ENCODE data around the gene LRSAM1.
"Not testable (repeated sequence)": the region's sequence is repeated elsewhere in the genome, so short reads cannot be mapped to it uniquely, and the experiment has no call there.

LRSAM1 gene

DNA sequence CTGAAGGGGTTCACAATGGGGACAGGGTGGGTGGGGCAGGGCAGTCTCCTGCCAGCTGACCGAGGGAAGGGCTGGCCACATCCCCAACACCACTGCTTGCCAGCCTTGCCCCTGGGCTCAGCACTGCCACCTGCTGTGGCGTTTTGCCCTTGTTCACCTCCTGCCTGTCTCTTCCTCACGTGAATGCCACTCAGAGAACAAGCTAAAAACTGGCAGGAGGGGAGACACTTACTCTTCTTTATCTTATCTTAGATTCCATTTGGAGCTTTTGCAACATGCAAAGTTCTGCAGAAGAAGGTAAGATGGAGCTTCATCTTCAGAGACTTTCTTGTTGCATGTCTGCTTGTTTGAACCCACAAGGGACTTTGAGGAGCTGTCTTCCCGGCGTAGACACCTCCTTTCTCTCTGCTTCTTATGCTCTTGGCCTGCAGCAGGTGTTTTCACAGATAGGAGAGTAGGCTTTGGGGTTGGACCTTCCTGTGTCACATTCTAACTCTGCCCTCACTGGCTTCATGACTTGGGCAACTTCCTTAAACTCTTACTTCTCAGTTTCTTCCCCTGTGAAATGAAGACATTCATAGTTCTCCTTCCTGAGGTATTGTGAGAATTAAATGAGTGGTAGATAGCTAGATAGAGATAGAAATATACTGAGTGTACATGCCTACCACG, 4.1 kb downstream of the LRSAM1 start:
- DNase-seq (ENCODE audit: low read depth in 1 of 2, low spot score in 1 of 2), result peak in 1 of 2 donors; percentile 32

DNA sequence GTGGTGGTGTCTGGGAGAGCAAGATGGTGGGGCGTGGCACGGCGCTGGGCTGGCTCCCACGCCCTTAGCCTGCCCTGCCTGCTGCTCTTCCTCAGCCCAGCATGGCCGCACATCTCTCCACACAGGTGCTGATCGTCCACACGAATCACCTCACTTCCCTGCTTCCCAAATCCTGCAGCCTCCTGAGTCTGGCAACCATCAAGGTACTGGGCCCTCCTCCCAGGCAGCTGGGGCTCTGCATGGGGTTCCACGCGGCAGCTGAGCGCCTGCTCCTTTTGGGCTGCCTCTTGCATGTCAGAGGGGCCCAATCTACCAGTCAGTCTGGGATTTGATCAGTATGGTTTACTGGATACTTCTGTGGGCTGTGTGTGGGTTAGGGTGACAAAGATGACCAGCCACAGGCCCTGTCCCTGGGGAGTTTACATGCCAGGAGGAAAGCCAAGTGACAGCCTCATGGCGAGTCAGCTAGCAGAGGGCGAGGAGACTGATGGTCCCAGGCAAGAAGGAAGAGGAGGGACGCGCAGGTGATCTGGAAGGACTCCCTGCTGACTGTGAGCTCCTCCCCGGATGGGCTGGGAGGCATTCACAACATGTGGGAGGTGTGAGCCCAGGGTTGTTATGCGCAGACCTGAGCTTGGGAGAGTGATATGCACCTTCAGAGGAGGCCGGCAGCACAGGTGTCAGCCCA, 6.0 kb downstream of the LRSAM1 start:
- DNase-seq (ENCODE audit: low read depth in 1 of 2, low spot score in 1 of 2), result no peak

DNA sequence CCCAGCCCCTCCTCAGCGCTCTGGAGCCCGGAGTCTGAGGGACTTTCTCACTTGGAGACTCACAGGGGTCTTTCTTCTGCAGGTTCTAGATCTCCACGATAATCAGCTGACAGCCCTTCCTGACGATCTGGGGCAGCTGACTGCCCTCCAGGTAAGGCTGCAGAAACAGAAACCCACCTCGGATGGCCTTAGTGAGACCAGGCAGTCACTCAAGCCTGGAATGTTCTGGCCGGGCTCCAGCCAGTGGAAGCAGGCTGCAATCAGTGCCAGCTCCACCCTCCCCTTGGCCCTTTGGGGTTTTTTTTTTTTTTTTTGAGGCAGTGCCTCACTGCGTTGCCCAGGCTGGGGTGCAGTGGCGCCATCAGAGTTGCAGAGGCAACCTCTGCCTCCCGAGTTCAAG, 7.6 kb downstream of the LRSAM1 start:
- DNase-seq (ENCODE audit: low read depth in 1 of 2, low spot score in 1 of 2), result no peak

DNA sequence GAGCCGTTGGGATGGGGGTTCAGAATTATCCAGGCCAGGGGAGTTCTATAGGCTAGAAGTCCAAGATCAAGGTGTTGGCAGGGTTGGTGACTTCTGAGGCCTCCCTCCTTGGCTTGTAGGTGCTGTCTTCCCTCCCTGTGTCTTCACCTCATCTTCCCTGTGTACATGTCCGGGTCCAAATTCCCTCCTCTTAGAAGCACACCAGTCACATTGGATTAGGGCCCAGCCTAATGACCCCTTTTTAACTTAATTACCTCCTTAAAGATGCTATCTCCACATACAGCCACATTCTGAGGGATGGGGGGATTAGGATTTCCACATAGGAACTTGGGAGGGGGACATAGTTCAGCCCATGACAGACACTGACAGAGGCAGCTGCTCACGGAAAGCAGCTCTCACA, 12.1 kb downstream of the LRSAM1 start:
- DNase-seq (ENCODE audit: low read depth in 1 of 2, low spot score in 1 of 2), result no peak

DNA sequence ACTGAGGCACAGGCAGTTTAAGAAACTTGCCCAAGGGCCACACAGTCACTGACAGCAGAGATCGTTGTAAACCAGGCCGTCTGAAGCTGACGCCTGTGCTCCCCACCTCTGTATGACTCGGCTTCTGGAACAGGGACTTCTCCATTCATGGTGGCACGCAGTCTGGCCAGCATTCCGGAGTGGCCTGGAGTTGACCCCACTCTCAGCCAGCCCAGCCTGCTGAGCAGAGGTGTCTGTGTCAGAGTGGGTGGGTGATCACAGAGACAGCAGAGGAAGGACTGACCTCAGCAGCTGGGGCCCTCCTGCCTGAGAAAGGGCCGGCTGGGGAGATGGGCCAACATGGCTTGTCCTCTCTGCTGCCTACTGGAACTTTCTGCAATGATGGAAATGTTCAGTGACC, 12.6 kb downstream of the LRSAM1 start:
- no peak for DNase-seq (ENCODE audit: low read depth in 1 of 2, low spot score in 1 of 2)

DNA sequence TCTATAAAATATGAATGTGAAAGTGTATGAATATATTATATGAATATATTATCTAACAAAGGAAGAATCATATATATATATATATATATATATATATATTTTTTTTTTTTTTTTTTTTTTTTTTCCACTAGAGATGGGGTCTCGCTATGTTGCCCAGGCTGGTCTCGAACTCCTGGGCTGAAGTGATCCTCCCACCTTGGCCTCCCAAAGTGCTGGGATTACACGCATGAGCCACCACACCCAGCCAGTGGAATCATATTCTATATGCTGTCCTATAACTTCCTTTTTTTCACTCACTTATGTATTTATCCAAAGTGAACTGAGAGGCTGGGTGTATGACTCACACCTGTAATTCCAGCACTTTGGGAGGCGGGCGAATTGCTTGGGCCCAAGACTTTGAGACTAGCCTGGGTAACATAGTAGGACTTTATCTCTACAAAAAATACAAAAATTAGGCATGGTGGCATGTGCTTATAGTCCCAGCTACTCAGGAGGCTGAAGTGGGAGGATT, 15.2 kb downstream of the LRSAM1 start:
- not testable (repeated sequence) for DNase-seq (ENCODE audit: low read depth in 1 of 2, low spot score in 1 of 2)

DNA sequence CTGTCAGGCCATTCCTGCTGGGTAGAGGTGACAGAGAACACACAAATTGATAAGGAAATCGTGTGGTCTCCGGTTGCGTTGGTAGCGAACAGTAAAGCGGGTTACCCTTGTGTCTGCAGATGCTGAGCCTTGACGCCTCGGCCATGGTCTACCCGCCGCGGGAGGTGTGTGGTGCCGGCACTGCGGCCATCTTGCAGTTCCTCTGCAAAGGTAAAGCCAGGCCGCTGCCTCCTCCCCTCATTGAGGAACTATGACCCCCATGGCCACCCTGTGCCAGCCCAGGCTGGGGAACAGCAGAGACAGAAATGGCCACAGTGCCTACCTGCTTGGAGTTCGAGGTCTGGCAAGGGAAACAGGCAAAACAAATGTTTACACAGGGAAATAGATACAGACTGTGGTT, 16.3 kb downstream of the LRSAM1 start:
- DNase-seq (ENCODE audit: low read depth in 1 of 2, low spot score in 1 of 2), result no peak

DNA sequence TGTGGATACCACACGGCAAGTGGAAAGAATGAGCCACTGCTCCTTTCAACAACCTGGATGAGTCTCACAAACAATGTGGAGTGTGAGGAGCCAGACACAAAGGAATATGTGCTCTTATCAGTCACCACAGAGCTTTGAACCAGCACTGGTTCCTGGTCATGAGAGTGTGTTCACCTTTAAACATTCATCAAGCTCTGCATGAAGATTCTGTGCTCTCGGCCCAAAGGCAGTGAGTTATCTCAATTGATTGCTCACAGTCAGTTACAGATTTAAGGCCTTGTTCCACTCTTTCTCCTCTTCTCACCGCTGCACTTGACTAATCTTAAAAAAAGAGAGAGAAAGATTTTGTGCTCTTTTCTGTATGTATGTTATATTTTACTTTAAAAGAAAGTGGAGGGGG, 19.4 kb downstream of the LRSAM1 start:
- DNase-seq (ENCODE audit: low read depth in 1 of 2, low spot score in 1 of 2), result no peak

DNA sequence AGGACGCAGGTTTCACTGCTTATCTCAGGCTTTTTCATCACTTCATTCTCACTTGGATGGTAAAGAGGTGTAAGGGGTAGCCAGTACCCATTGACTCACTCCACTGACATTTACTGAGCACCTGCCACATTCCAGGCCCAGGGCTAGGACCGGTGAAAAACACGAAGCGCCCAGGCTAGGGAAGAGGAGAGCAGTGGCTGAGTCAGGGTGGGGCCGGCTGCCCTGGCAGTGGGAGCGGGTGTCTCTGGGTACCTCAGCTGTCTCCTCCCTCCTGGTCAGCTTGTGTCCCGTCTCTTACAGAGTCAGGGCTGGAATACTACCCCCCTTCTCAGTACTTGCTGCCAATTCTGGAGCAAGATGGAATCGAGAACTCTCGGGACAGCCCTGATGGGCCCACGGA, 22.2 kb downstream of the LRSAM1 start:
- DNase-seq (ENCODE audit: low read depth in 1 of 2, low spot score in 1 of 2), result no peak

DNA sequence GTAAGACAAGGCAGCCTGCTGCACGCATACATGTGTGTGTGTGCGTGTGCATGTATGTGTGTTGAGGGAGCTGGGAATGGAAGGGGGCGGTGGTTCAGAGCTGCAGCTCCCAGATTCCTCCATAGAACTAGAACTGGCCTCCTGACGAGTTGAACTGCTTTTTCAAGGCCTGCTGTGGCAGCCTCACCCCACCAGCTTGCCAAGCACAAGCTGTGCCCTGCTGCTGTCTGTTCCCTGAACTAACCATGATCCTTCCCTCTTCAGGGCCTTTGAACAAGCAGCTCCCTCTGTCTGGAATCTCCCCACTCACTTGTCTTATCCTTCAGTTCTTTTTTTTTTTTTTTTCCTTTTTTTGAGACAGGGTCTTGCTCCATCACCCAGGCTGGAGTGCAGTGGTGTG, 22.6 kb downstream of the LRSAM1 start:
- no peak for DNase-seq (ENCODE audit: low read depth in 1 of 2, low spot score in 1 of 2)

DNA sequence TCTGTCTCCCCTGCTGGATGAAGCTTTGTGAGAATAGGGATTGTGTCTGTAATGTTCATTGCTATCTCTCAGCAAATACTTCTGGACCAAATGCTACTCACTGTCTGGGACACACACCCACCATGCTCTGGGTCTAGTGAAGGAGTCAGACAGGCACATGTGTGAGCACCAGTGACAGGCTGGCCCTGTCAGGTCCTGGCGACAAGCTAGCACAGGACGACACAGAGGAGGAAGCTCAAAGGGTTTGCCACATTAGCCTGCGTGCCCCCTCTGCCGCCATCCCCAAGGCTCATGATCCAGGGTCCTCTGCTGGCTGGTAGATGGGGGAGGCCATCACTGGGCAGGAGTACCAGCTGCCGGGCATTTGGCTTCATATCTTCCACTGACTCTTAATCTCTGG, 23.3 kb downstream of the LRSAM1 start:
- no peak for DNase-seq (ENCODE audit: low read depth in 1 of 2, low spot score in 1 of 2)

DNA sequence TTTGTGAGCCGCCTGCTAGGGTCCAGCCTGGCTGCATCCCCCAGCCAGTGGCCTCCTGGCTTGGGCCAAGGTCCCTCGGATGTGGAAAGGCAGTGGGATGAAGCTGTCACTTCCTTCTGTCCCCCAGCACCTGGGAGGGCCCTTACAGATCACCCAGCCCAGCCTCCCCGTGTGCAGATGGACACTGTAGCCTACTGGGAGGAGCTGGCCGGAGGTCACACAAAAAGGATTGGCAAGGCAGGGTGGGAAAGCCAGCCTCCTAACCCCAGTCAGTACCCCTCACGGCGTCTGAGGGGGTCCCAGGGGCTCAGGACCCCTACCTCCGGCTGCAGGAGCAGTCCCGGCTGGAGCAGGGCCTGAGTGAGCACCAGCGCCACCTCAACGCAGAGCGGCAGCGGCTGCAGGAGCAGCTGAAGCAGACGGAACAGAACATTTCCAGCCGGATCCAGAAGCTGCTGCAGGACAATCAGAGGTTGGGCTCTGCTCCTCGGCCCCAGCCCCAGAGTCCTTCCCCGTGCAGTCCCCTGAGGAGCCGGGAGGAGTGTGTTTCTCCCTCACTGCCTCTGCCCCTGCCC, 28.3 kb downstream of the LRSAM1 start:
- no peak for DNase-seq (ENCODE audit: low read depth in 1 of 2, low spot score in 1 of 2)

DNA sequence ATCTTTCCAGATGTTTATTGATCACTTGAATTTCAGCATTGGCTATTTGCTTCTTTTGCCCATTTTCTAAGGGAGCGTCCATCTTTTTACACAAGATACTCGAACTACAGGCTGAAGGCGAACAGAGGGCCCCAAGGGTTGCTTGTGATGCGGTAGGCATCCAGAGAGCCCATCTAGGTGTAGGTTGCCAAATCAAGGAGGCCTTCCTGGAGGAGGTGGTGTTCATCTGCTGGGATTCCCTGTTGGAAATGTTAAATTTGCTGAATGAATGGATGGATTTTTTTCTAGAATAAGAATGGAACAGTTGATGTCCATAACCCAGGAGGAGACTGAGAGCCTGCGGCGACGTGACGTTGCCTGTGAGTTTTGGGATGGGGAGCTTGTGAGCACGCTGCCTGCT, 31.4 kb downstream of the LRSAM1 start:
- no peak for DNase-seq (ENCODE audit: low read depth in 1 of 2, low spot score in 1 of 2)

DNA sequence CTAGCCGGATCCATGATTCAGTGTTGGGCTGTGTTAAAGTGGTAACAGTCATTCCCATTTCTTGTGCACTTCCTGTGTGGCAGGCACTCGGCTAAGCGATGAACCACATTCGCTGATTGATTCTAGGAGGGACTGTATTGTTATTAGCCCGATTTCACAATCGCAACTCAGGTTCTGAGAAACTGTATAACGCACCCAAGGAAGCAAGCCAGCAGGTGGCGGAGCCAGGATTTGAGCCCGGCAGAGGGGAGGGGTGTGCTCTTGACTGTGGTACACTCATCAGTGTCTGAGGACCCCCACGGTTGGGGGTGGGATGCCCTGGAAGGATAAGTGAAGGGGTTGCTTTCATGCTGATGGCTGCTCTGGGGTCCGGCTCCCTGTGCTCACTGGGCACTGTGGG, 34.7 kb downstream of the LRSAM1 start:
- DNase-seq (ENCODE audit: low read depth in 1 of 2, low spot score in 1 of 2), result no peak

DNA sequence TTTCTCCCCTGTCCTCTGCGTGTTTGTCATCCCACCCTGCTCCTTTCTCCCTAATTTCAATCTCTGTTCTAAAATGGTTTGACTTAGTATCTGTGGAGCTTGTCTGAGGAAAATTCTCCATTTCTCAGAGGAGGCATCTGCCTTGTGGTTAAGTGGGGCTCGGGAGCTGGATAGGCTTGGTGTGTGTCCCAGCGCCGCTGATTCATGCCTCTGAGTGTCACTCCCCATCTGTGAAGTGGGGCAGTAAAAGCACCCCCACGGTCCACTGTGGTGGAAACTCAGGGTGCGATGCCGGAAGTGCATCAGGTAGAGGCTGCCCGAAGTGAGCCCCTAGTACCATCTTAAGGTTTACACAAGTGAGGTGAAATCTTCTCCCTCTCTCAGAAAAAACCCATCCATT, 37.6 kb downstream of the LRSAM1 start:
- no peak for DNase-seq (ENCODE audit: low read depth in 1 of 2, low spot score in 1 of 2)

DNA sequence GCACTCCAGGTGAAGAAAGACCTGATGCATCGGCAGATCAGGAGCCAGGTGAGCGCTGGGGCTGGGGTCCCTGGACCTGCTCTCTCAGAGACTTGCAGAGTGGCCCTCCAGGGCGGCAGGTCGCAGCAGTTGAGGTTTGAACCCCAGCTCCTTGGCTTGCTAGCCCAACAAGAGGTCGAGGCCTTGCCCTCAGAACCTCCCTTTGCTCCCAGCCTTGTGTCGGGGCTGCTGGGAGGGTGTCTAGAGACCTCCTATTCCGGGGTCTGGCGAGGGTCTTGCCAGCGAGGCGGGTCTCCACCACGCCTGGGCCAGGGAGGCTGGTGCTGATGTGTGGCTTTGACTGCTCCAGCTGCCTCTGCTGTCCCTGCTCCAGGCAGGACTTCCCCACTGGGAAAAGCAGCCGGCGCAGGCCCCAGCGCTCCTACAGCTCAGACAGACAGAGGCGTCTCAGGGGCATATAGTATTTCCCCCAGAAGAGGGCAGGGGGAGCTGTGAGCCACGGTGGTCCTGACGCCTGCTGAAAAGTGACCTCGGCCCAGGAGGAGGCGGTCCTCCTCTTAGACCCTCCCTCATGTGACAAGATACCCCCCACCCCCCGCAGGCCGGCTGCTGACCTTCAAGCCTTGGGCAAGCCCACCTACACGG, 38.3 kb downstream of the LRSAM1 start:
- no peak for DNase-seq (ENCODE audit: low read depth in 1 of 2, low spot score in 1 of 2)

DNA sequence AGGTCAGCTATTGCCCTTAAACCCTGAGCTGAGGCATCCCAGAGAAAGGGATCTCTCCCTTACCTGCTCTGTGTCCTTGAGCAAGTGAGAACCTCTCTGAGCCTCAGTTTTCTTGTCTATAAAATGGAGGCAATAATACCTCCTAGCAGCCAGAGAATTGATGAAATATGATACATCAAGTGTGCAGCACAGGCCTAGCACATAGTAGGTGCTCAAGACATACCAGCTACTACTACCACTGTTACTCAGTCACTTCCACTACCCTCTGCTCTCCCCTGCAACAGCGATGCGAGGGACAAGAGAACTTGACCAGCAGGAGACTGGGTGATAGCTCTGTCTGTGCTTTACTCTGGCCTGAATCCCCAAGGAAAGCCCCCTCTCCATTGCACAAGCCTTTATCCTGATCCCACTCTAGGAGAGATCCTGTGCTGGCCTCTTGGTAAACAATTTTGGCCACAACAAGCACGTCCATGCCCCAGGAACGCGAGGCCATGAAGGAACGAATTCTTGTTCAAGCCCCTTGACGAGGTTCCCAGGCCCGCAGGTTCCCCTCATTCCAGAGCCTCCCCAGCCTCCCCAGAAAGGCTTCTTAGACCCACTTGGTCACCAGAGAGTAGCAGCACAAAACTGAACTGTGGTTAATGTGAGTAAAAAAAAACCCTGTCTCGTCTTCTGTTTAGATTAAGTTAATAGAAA, 39.4 kb downstream of the LRSAM1 start:
- DNase-seq (ENCODE audit: low read depth in 1 of 2, low spot score in 1 of 2), result no peak

DNA sequence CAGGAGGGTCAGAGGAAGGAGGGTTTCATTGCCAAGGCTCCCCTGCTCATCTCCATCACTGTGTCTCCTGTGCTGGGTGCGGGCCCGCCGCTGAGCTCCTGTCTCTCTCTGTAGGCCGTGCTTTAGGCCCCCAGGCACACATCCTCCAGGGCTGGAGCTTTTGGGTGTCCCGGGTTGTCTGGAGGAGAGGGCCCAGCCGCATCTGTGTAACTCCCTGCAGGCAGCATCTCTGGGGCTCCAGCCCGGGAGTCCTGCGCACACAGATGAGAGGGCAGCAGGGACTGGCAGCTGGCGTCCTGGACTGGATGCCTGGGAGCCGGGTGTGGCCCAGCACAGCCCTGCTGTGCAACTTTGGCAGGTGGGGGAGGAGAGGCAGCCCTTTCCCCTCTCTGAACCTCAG, 40.2 kb downstream of the LRSAM1 start:
- DNase-seq (ENCODE audit: low read depth in 1 of 2, low spot score in 1 of 2), result no peak

DNA sequence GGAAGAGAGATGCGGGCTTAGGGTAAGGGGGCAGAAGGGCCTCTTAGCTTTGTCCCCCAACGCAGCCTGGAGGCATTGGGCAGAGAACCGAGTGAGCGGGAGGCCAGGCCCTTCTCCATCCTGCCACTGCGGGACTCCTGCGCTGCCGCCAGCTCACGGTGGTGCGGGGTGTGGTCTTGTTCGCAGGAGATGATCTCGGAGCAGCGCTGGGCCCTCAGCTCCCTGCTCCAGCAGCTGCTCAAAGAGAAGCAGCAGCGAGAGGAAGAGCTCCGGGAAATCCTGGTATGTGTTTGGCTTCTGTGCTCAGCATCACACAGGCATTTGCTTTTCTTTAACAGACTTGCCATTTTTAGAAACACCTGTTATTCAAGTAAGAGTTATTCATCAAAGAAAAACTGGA, 41.3 kb downstream of the LRSAM1 start:
- no peak for DNase-seq (ENCODE audit: low read depth in 1 of 2, low spot score in 1 of 2)

DNA sequence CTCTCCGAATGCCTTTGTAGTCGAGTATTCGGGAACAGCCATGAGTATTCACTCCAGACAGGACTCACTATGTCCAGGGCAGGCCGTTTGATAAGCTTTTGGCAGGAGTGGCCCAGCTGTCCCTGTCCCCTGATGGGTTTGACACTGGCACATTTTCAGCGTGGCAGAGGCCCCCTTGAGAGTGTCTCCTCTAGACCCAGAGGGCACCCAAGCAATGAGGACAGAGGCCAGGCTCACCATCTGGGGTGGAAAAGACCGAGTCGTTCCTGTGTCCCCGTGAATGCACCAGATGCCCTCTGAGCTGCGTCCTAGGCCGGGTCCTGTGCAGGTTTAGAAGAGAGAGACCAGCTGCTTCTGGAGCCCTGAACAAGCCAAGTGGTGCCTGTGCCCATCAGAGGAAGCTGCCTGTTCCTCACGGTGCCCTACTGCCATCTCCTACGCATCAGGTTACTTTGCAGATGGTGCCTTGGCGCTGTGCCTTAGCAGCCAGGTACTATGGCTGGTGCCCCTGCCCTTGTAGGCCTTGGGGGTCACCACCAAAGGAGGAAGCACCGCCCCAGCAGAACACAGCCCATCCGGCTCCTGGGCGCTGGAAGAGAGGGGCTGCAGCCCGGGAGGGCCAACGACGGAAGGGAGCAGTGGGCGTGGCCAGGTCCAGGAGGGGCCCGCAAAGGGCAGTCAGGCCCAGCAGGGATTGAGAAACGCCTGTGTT, 42.4 kb downstream of the LRSAM1 start:
- no peak for DNase-seq (ENCODE audit: low read depth in 1 of 2, low spot score in 1 of 2)

DNA sequence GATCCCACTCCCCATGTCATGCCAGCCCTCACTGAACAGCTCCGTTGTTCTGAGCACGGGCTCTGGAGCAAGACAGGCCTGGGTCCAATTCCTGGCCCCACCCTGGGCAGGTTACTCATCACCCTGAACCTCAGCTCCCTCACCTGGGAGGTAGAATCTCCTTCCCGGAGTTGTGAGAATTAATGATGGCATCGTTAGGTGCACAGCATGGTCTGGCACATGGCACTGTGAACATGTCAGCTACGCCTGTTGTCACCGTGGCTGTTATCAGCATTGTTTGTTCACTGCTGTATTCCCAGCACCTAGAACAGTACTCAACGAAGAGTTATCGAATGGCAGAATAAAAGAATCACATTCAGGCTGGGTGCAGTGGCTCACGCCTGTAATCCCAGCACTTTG, 43.0 kb downstream of the LRSAM1 start:
- no peak for DNase-seq (ENCODE audit: low read depth in 1 of 2, low spot score in 1 of 2)
